HepG2 (cell line): ENCODE measurements around the gene IGF2BP3. TPM values are rescaled to one million over a fixed set of nuclear protein-coding genes. Genes with fewer than 3 reads are reported as not detected.

Source experiments
- ARID4A ChIP-seq: sonication (generic); formaldehyde crosslinking; IDR thresholded peaks from 2 replicates; pipeline ENCODE4 v1.5.0; 2020; ENCODE audit warnings: mild to moderate bottlenecking, missing genetic modification reagents, borderline replicate concordance
- ARNT ChIP-seq: fragments of 450-650 bp; IDR thresholded peaks from 2 replicates; pipeline ENCODE4 v1.6.1; 2017
- ATF2 ChIP-seq: sonication (generic); formaldehyde crosslinking; IDR thresholded peaks from 2 replicates; pipeline ENCODE4 v1.4.0; 2020; ENCODE audit warnings: missing genetic modification reagents
- GLI4 ChIP-seq: sonication (generic); formaldehyde crosslinking; IDR thresholded peaks from 2 replicates; pipeline ENCODE4 v1.5.1; 2020; ENCODE audit warnings: missing genetic modification reagents, mild to moderate bottlenecking, moderate library complexity, borderline replicate concordance
- HNRNPL ChIP-seq: fragments of 200-400 bp; formaldehyde crosslinking; IDR thresholded peaks from 2 replicates; pipeline ENCODE4 v1.6.1; 2017; ENCODE audit warnings: mild to moderate bottlenecking, low read depth, low read length
- KDM5B ChIP-seq: sonication (generic); formaldehyde crosslinking; IDR thresholded peaks from 2 replicates; pipeline ENCODE4 v1.4.0; 2020; ENCODE audit warnings: missing genetic modification reagents, mild to moderate bottlenecking, borderline replicate concordance
- MEF2D ChIP-seq: sonication (generic); formaldehyde crosslinking; IDR thresholded peaks from 2 replicates; pipeline ENCODE4 v1.5.1; 2020; ENCODE audit warnings: mild to moderate bottlenecking, missing genetic modification reagents
- MXD4 ChIP-seq: IDR thresholded peaks from 2 replicates; pipeline ENCODE4 v1.6.1; 2016; ENCODE audit warnings: mild to moderate bottlenecking, missing biosample characterization, missing genetic modification reagents
- PCBP1 ChIP-seq: fragments of 200-400 bp; formaldehyde crosslinking; IDR thresholded peaks from 2 replicates; pipeline ENCODE4 v1.6.1; 2017; ENCODE audit warnings: mild to moderate bottlenecking, low read depth, low read length, borderline replicate concordance
- POLR2A ChIP-seq, 2 experiments: IDR thresholded peaks; 2 replicates each; pipeline ENCODE4 v1.6.1; 2011; ENCODE audit warnings: low read depth in 2 of 2, low read length in 2 of 2, mild to moderate bottlenecking in 1 of 2, moderate library complexity in 1 of 2; ENCODE audit not compliant: insufficient read depth in 1 of 2
- POLR2AphosphoS5 ChIP-seq: IDR thresholded peaks from 2 replicates; pipeline ENCODE4 v1.6.1; 2012; ENCODE audit warnings: low read depth, low read length
- RAD21 ChIP-seq: fragments of 450-650 bp; formaldehyde crosslinking; IDR thresholded peaks from 2 replicates; pipeline ENCODE4 v1.5.0; 2020; ENCODE audit warnings: mild to moderate bottlenecking
- SPEN ChIP-seq: sonication (generic); formaldehyde crosslinking; IDR thresholded peaks from 2 replicates; pipeline ENCODE4 v1.5.1; 2020; ENCODE audit warnings: low read depth, mild to moderate bottlenecking, missing genetic modification reagents
- TARDBP ChIP-seq: sonication (generic); formaldehyde crosslinking; IDR thresholded peaks from 2 replicates; pipeline ENCODE4 v1.8.0; 2022; ENCODE audit warnings: mild to moderate bottlenecking, missing genetic modification reagents
- TBP ChIP-seq: sonication (generic); formaldehyde crosslinking; IDR thresholded peaks from 2 replicates; pipeline ENCODE4 v1.5.0; 2020; ENCODE audit warnings: missing genetic modification reagents
- USF2 ChIP-seq, 2 experiments: sonication (generic) in 1 of 2; formaldehyde crosslinking in 1 of 2; IDR thresholded peaks; 2 replicates each; pipeline versions ENCODE4 v1.5.1 to v1.6.1; 2011 to 2020; ENCODE audit warnings: borderline replicate concordance in 1 of 2, low read depth in 1 of 2, low read length in 1 of 2, mild to moderate bottlenecking in 1 of 2, missing genetic modification reagents in 1 of 2, moderate library complexity in 1 of 2
- ZNF232 ChIP-seq: sonication (generic); formaldehyde crosslinking; IDR thresholded peaks from 2 replicates; pipeline ENCODE4 v1.4.0; 2020; ENCODE audit warnings: missing genetic modification reagents, borderline replicate concordance
- ZZZ3 ChIP-seq: sonication (generic); formaldehyde crosslinking; IDR thresholded peaks from 2 replicates; pipeline ENCODE4 v1.4.0; 2020; ENCODE audit warnings: missing genetic modification reagents, mild to moderate bottlenecking, borderline replicate concordance
- polyA plus RNA-seq, 8 experiments: library from polyadenylated mRNA; depleted of rRNA in 3 of 8; stranded (reverse) in 7 of 8; unstranded in 1 of 8; fragments of >200 nt; fragmentation: Illumina TruSeq in 4 of 8; extraction: Trizol in 4 of 8; gene quantifications; 2 replicates each; pipeline versions ENCODE4 v1.2.1 to v1.2.3, GENCODE V29; 2011 to 2016; ENCODE audit warnings: low read depth in 4 of 8, missing spikeins in 1 of 8, mixed read lengths in 1 of 8; ENCODE audit not compliant: insufficient read depth in 1 of 8
- total RNA-seq, 5 experiments: library from RNA; depleted of rRNA; stranded (reverse); fragments of >200 nt; fragmentation: Illumina TruSeq; extraction: Trizol; gene quantifications; 2 replicates each; pipeline ENCODE4 v1.2.3, GENCODE V29; 2016; ENCODE audit warnings: low read depth in 1 of 5
- TF ChIP-seq, protein P1 (sequence below), 2 experiments: sonication (generic) in 1 of 2; formaldehyde crosslinking in 1 of 2; IDR thresholded peaks; 2 replicates each; pipeline versions ENCODE4 v1.4.0 to v1.6.1; 2018 to 2020; ENCODE audit warnings: missing genetic modification reagents in 2 of 2, borderline replicate concordance in 1 of 2, low read depth in 1 of 2, mild to moderate bottlenecking in 1 of 2, missing biosample characterization in 1 of 2

The IGF2BP3 gene
- total and polyA plus RNA-seq, 2 of the 13 experiments (the other 11 are each of a cell fraction or from before 2014, with no cell fraction given): 37.7 to 39.5 TPM

DNA sequence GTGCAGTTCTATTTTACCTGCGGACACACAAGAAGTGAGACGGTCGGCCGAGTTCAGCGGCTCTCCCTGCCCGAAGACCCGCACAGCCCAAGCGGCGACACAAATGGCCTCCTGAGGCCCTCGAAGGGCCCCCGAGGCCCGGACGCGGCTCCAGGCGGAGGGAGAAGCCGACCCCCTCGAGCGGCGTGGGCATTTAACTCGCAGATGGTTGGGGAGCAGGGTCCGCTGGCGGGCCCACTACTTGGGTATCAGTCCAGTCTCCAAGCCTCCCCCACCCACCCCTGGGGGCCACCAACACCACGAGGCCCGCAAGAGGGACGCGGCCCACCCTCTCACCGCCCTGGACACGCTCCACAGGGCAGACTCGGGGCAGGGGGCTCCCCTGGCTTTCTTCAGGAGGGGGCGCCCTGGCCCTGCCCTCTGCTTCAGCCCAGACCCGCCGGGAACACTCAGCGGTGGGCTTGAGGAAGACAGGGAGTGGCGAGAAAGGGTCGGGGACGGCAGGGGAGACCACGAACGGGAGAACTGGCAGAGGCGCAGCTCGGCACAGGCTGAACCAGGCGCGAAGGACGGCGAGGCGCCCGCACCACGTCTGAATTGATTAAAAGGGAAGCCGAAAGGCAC is 1.7 kb downstream of the IGF2BP3 start (continued):
- TF ChIP-seq POLR2AphosphoS5: peak; percentile 4; the same call in 1 of the 2 replicates
- TF ChIP-seq HNRNPL: 0 out of 2 replicates have a peak, but pooled peaks have one; percentile 28
- TF ChIP-seq ATF2 (CRISPR knock-in tag): no peak
- no peak for TF ChIP-seq ARNT
- no peak for TF ChIP-seq TBP (CRISPR knock-in tag)
- no peak for TF ChIP-seq ZZZ3 (CRISPR knock-in tag)
- TF ChIP-seq MEF2D (CRISPR knock-in tag): 0 out of 2 replicates have a peak, but pooled peaks have one; percentile 27
- TF ChIP-seq KDM5B (CRISPR knock-in tag): peak; percentile 37
- 0 out of 2 replicates have a peak, but pooled peaks have one; percentile 48 for TF ChIP-seq GLI4 (CRISPR knock-in tag)
- TF ChIP-seq ARID4A (CRISPR knock-in tag): 0 out of 2 replicates have a peak, but pooled peaks have one; percentile 4
- TF ChIP-seq USF2 (IDR thresholded peaks at IDR 0.05; ENCODE audit: low read depth, low read length): no peak
- no peak for TF ChIP-seq USF2 (CRISPR knock-in tag; IDR thresholded peaks at IDR 0.05; ENCODE audit: borderline replicate concordance)
- no peak for TF ChIP-seq RAD21 (CRISPR knock-in tag)
- 0 out of 2 replicates have a peak, but pooled peaks have one; percentile 38 for TF ChIP-seq PCBP1
- 0 out of 4 replicates have a peak, but pooled peaks of 1 of the 2 experiments have one; percentile 40 for TF ChIP-seq POLR2A (IDR thresholded peaks at IDR 0.05; ENCODE audit: insufficient read depth in 1 of 2, low read depth in 2 of 2, low read length in 2 of 2)
- TF ChIP-seq SPEN (CRISPR knock-in tag): 0 out of 2 replicates have a peak, but pooled peaks have one; percentile 3
- TF ChIP-seq, protein P1, sequence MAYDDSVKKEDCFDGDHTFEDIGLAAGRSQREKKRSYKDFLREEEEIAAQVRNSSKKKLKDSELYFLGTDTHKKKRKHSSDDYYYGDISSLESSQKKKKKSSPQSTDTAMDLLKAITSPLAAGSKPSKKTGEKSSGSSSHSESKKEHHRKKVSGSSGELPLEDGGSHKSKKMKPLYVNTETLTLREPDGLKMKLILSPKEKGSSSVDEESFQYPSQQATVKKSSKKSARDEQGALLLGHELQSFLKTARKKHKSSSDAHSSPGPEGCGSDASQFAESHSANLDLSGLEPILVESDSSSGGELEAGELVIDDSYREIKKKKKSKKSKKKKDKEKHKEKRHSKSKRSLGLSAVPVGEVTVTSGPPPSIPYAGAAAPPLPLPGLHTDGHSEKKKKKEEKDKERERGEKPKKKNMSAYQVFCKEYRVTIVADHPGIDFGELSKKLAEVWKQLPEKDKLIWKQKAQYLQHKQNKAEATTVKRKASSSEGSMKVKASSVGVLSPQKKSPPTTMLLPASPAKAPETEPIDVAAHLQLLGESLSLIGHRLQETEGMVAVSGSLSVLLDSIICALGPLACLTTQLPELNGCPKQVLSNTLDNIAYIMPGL (CRISPR knock-in tag; IDR thresholded peaks at IDR 0.05; ENCODE audit: borderline replicate concordance in 1 of 2, low read depth in 1 of 2): peak; percentile 15 to 73
- TF ChIP-seq ZNF232 (CRISPR knock-in tag): 0 out of 2 replicates have a peak, but pooled peaks have one; percentile 23
- TF ChIP-seq MXD4 (CRISPR knock-in tag): 0 out of 2 replicates have a peak, but pooled peaks have one; percentile 13
- TF ChIP-seq TARDBP (CRISPR knock-in tag): no peak
